ENCODE results near the gene ADAMTS2. TPM values are rescaled to one million over a fixed set of nuclear protein-coding genes. Genes with fewer than 3 reads are reported as not detected.

The ADAMTS2 gene
- total RNA-seq, 1 donor from 2014 or later = not detected

DNA sequence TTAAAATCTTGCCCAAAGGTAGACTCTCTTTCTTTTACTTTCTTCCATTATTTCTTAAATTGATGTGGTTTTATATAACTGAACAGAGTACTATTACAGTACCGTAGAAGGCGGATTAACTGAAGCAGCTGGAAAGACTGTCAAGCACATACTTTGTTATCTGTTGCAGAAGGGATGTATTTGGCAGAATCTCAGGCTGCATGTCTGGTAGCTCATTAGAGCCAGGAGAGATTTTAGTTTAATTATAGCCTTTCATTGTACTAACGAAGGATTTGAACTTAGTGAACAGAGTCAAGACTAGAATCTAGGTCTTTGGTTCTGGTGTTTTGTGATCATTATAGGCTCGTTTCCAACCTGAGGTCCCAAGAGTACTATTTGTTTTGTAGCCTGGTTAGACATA, 264.5 kb downstream of the ADAMTS2 start:
- H3K27me3 Mint-ChIP-seq = no peaks in the 10 kb centered on the region
- peaks cover 76% of the 10 kb centered on the region for H3K36me3 Mint-ChIP-seq (ENCODE audit: low read depth)
- POLR2A ChIA-PET = no interaction called here
- CTCF ChIA-PET = no interaction called here
- H3K4me3 Mint-ChIP-seq = no peak overlapping the region
- H3K9me3 Mint-ChIP-seq = peaks cover 56% of the 10 kb centered on the region
- DNase-seq = no peak
- intact Hi-C loops (cut with micrococcal nuclease) = no loop called here
- TF ChIP-seq, protein P1, sequence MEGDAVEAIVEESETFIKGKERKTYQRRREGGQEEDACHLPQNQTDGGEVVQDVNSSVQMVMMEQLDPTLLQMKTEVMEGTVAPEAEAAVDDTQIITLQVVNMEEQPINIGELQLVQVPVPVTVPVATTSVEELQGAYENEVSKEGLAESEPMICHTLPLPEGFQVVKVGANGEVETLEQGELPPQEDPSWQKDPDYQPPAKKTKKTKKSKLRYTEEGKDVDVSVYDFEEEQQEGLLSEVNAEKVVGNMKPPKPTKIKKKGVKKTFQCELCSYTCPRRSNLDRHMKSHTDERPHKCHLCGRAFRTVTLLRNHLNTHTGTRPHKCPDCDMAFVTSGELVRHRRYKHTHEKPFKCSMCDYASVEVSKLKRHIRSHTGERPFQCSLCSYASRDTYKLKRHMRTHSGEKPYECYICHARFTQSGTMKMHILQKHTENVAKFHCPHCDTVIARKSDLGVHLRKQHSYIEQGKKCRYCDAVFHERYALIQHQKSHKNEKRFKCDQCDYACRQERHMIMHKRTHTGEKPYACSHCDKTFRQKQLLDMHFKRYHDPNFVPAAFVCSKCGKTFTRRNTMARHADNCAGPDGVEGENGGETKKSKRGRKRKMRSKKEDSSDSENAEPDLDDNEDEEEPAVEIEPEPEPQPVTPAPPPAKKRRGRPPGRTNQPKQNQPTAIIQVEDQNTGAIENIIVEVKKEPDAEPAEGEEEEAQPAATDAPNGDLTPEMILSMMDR (IDR thresholded peaks at IDR 0.05) = no peak
- H3K27ac Mint-ChIP-seq = no peak overlapping the region
- no peak for ATAC-seq (ENCODE audit: low read depth)
- H3K4me1 Mint-ChIP-seq = no peaks in the 10 kb centered on the region

DNA sequence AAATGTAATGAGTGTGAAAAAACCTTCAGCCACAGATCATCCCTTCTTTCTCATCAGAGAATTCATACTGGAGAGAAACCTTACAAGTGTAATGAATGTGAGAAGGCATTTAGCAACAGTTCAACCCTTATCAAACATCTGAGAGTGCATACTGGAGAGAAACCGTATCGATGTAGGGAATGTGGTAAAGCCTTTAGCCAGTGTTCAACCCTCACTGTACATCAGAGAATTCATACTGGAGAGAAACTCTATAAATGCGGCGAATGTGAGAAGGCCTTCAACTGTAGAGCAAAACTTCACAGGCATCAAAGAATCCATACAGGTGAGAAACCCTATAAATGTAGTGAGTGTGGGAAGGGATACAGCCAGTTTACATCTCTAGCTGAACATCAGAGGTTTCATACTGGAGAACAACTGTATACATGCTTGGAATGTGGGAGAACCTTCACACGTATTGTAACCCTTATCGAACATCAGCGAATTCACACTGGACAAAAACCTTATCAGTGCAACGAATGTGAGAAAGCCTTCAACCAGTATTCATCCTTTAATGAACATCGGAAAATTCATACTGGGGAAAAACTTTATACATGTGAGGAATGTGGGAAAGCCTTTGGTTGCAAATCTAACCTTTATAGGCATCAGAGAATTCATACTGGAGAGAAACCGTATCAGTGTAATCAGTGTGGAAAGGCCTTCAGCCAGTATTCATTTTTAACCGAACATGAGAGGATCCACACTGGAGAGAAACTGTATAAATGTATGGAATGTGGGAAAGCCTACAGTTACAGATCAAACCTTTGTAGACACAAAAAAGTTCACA, 265.9 kb downstream of the ADAMTS2 start:
- Mint-ChIP-seq H3K4me1 (no peaks in the 10 kb centered on the region), H3K27ac (no peak overlapping the region), H3K27me3 (no peaks in the 10 kb centered on the region), H3K9me3 (peaks cover 55% of the 10 kb centered on the region), H3K4me3 (no peak overlapping the region), H3K36me3 (ENCODE audit: low read depth) (peaks cover 80% of the 10 kb centered on the region)
- POLR2A ChIA-PET = no interaction called here
- TF ChIP-seq, protein P1 (IDR thresholded peaks at IDR 0.05) = no peak
- ATAC-seq (ENCODE audit: low read depth) (no peak), DNase-seq (no peak)
- CTCF ChIA-PET = no interaction called here
- intact Hi-C loops (cut with micrococcal nuclease) = no loop called here

DNA sequence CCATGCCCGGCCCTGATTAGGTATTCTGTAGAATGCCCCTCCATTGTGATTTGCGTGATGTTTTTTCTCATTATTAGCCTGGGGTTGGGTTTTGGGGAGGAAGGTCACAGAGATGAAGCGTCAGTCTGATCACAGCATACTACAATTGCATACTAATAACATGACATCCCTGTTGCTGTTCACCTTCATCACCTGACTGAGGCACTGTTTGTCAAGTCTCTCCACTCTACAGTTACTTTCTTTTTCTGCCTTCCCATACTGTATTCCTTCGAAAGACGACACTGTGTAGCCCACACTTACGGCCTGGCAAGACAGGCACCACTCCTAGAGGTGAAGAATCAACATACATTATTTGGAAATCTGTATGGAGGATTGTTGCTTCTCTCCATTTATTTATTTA, 279.6 kb downstream of the ADAMTS2 start:
- no peak overlapping the region for H3K4me3 Mint-ChIP-seq
- CTCF ChIA-PET = no interaction called here
- TF ChIP-seq, protein P1 (IDR thresholded peaks at IDR 0.05) = no peak
- peaks cover 72% of the 10 kb centered on the region for H3K36me3 Mint-ChIP-seq (ENCODE audit: low read depth)
- peaks cover 11% of the 10 kb centered on the region for H3K4me1 Mint-ChIP-seq
- H3K9me3 Mint-ChIP-seq = peaks cover 28% of the 10 kb centered on the region
- no peaks in the 10 kb centered on the region for H3K27me3 Mint-ChIP-seq
- POLR2A ChIA-PET = no interaction called here
- intact Hi-C loops (cut with micrococcal nuclease) = no loop called here
- DNase-seq (no peak), ATAC-seq (ENCODE audit: low read depth) (no peak)
- H3K27ac Mint-ChIP-seq = no peak overlapping the region

DNA sequence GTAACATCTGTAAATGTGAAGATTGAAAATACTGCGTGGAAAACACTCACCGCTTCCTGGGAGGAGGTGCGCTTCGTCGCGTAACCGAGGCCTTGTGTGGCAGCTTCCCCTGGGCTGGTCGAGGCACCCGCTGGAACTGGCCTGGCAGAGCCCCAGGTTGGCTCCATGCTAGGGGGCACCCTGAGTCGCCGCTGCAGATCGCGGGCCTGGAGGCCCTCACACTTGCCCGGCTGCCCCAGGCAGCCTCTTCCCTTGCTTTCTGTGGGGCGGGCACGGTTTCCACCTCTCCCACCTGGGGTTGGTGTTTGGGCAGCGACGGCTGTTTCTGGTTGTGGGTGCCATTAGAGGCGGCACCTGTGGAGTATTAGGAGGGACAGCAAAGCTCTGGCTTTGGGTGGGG, 284.2 kb downstream of the ADAMTS2 start:
- intact Hi-C loops (cut with micrococcal nuclease) = loop anchor here (5.0 kb wide), 2 partner anchors 164 to 434 kb away; partner anchors contain the start of genes CLK4 and ZFP2
- TF ChIP-seq, protein P1 (IDR thresholded peaks at IDR 0.05) = no peak
- Mint-ChIP-seq H3K9me3 (peaks cover 15% of the 10 kb centered on the region), H3K27ac (peak overlapping the region; percentile 59), H3K4me3 (peak overlapping the region; percentile 92), H3K4me1 (peaks cover 20% of the 10 kb centered on the region), H3K36me3 (ENCODE audit: low read depth) (peaks cover 34% of the 10 kb centered on the region), H3K27me3 (no peaks in the 10 kb centered on the region)
- no peak for DNase-seq
- no peak for ATAC-seq (ENCODE audit: low read depth)
- ChIA-PET CTCF (interaction anchor here (1.4 kb wide), 1 partner anchor 331 kb away, joined by 7 read pairs; the partner anchor contains the start of gene ZNF354A), POLR2A (interaction anchor here (0.6 to 2.0 kb wide), 5 partner anchors 37 to 791 kb away, joined by 3 to 13 read pairs (median 10); partner anchors contain the start of genes HNRNPH1, ZNF354A, ZNF354B and ZNF879)

Other genes starting within 250 kb of the ADAMTS2 start
- 83.0 and 95.8 TPM in 2 replicates for gene RUFY1, start 205.1 kb upstream of the ADAMTS2 start, total RNA-seq

All from activated B cell treated with CpG ODN at 0.5 μM for 24 hours (primary cell).